Liver (tissue), 9 donors: ENCODE results near the gene KRT71. TPM values are rescaled to one million over a fixed set of nuclear protein-coding genes. Genes with fewer than 3 reads are reported as not detected.

Experiments
- DNase-seq: peaks from one replicate; pipeline ENCODE4 v3.0.0-alpha.2; 2017; ENCODE audit warnings: low spot score
- H3K27ac ChIP-seq, 2 donors: one replicate each; pipeline ENCODE4 v1.7.0; 2013; ENCODE audit warnings: inconsistent platforms in 2 of 2, low read length in 2 of 2, control low read depth in 1 of 2, low read depth in 1 of 2, mild to moderate bottlenecking in 1 of 2
- H3K27me3 ChIP-seq, 4 donors: one replicate each; pipeline versions ENCODE4 v1.6.1 to v1.7.0; 2013; ENCODE audit warnings: low read length in 3 of 4, inconsistent platforms in 1 of 4, mild to moderate bottlenecking in 1 of 4, moderate library complexity in 1 of 4; ENCODE audit not compliant: control insufficient read depth in 4 of 4, insufficient read depth in 4 of 4
- H3K36me3 ChIP-seq, 4 donors: one replicate each; pipeline versions ENCODE4 v1.6.1 to v1.7.0; 2013; ENCODE audit warnings: low read length in 3 of 4, mild to moderate bottlenecking in 3 of 4, low read depth in 1 of 4, moderate library complexity in 1 of 4; ENCODE audit not compliant: control insufficient read depth in 4 of 4, insufficient read depth in 3 of 4
- H3K4me1 ChIP-seq, 4 donors: one replicate each; pipeline versions ENCODE4 v1.6.1 to v1.7.0; 2013; ENCODE audit warnings: low read length in 3 of 4, mild to moderate bottlenecking in 3 of 4, moderate library complexity in 1 of 4; ENCODE audit not compliant: control insufficient read depth in 4 of 4, insufficient read depth in 4 of 4
- H3K4me3 ChIP-seq, 3 donors: one replicate each; pipeline versions ENCODE4 v1.6.1 to v1.7.0; 2013; ENCODE audit warnings: low read length in 3 of 3, control low read depth in 1 of 3, low read depth in 1 of 3, mild to moderate bottlenecking in 1 of 3
- H3K9ac ChIP-seq, 2 donors: one replicate each; pipeline ENCODE4 v1.7.0; 2013; ENCODE audit warnings: low read length in 2 of 2, mild to moderate bottlenecking in 2 of 2, moderate library complexity in 2 of 2, control low read depth in 1 of 2, low read depth in 1 of 2
- H3K9me3 ChIP-seq, 4 donors: one replicate each; pipeline versions ENCODE4 v1.6.1 to v1.7.0; 2013; ENCODE audit warnings: low read length in 3 of 4; ENCODE audit not compliant: control insufficient read depth in 4 of 4
- ATF3 ChIP-seq: IDR thresholded peaks from 2 replicates; pipeline ENCODE4 v1.6.1; 2016; ENCODE audit warnings: antibody characterized with exemption
- CTCF ChIP-seq: fragments of 150-350 bp; IDR thresholded peaks from 2 replicates; pipeline ENCODE4 v1.5.1; 2017; ENCODE audit warnings: improper control_type of control experiment, low read depth, low read length; ENCODE audit not compliant: missing input control
- EGR1 ChIP-seq, 2 donors: IDR thresholded peaks; 2 replicates each; pipeline ENCODE4 v1.6.1; 2016 to 2018; ENCODE audit warnings: antibody characterized with exemption in 2 of 2, low read depth in 2 of 2
- FOXA1 ChIP-seq: IDR thresholded peaks from 2 replicates; pipeline ENCODE4 v1.6.1; 2016; ENCODE audit warnings: antibody characterized with exemption
- GABPA ChIP-seq, 2 donors: IDR thresholded peaks in 1 of 2; conservative IDR thresholded peaks in 1 of 2; 2 replicates each; pipeline ENCODE4 v1.6.1; 2016; ENCODE audit warnings: antibody characterized with exemption in 2 of 2, mild to moderate bottlenecking in 1 of 2, moderate library complexity in 1 of 2
- HNF4A ChIP-seq, 2 donors: conservative IDR thresholded peaks; 2 replicates each; pipeline ENCODE4 v1.6.1; 2016; ENCODE audit warnings: antibody characterized with exemption in 2 of 2, mild to moderate bottlenecking in 2 of 2
- HNF4G ChIP-seq: IDR thresholded peaks from 2 replicates; pipeline ENCODE4 v1.6.1; 2016; ENCODE audit warnings: antibody characterized with exemption
- JUND ChIP-seq, 2 donors: IDR thresholded peaks; 2 replicates each; pipeline ENCODE4 v1.6.1; 2016; ENCODE audit warnings: antibody characterized with exemption in 2 of 2
- NR2F2 ChIP-seq: IDR thresholded peaks from 2 replicates; pipeline ENCODE4 v1.6.1; 2016; ENCODE audit warnings: antibody characterized with exemption
- RAD21 ChIP-seq, 2 donors: IDR thresholded peaks; 2 replicates each; pipeline ENCODE4 v1.6.1; 2016; ENCODE audit warnings: antibody characterized with exemption in 2 of 2, mild to moderate bottlenecking in 2 of 2
- REST ChIP-seq: IDR thresholded peaks from 2 replicates; pipeline ENCODE4 v1.6.1; 2016; ENCODE audit warnings: antibody characterized with exemption, mild to moderate bottlenecking
- RXRA ChIP-seq, 2 donors: IDR thresholded peaks; 2 replicates each; pipeline ENCODE4 v1.6.1; 2017 to 2018; ENCODE audit warnings: antibody characterized with exemption in 2 of 2, mild to moderate bottlenecking in 1 of 2
- SP1 ChIP-seq: IDR thresholded peaks from 2 replicates; pipeline ENCODE4 v1.6.1; 2018; ENCODE audit warnings: antibody characterized with exemption, mild to moderate bottlenecking
- TAF1 ChIP-seq: conservative IDR thresholded peaks from 2 replicates; pipeline ENCODE4 v1.6.1; 2016; ENCODE audit warnings: antibody characterized with exemption, mild to moderate bottlenecking
- YY1 ChIP-seq: IDR thresholded peaks from 2 replicates; pipeline ENCODE4 v1.6.1; 2016; ENCODE audit warnings: antibody characterized with exemption, mild to moderate bottlenecking
- ZBTB33 ChIP-seq: IDR thresholded peaks from 2 replicates; pipeline ENCODE4 v1.6.1; 2016; ENCODE audit warnings: antibody characterized with exemption
- WGBS: extraction: QIAGEN DNeasy Blood & Tissue Kit; methylation state at CpG from one replicate; pipeline ENCODE4 v1.1.7; 2013; 5-methylcytosine and 5-hydroxymethylcytosine counted together
- polyA plus RNA-seq, 2 donors: library from polyadenylated mRNA; stranded (reverse) in 1 of 2; unstranded in 1 of 2; fragments of 200-250 nt in 1 of 2; fragments of >200 nt in 1 of 2; fragmentation: Nextera tagmentation in 1 of 2; extraction: Ambion mirVana in 1 of 2; gene quantifications; one replicate each; pipeline versions ENCODE4 v1.2.1 to v1.2.3, GENCODE V29; 2013 to 2015
- total RNA-seq, 2 donors: library from RNA; depleted of rRNA; stranded (reverse); fragments of >200 nt; gene quantifications; one replicate each; pipeline ENCODE4 v1.2.3, GENCODE V29; 2014
- donor health status: healthy.
- donor health status: healthy.
- donor health status: healthy.
- donor health status: healthy.
- donor health status: healthy.

Gene KRT71
- total and polyA plus RNA-seq, 4 donors: not detected

- WGBS: 83% methylated on average over 15 of the region's 15 CpGs
- H3K27ac ChIP-seq: no peak overlapping the region
- H3K36me3 ChIP-seq: no peaks in the 10 kb centered on the region
- H3K4me3 ChIP-seq: no peak overlapping the region
- no peaks in the 10 kb centered on the region for H3K4me1 ChIP-seq
- H3K27me3 ChIP-seq: no peaks in the 10 kb centered on the region
- H3K9me3 ChIP-seq: no peaks in the 10 kb centered on the region
- no peak for TF ChIP-seq YY1
- no peak overlapping the region for H3K9ac ChIP-seq
- DNase-seq: no peak
These were observed 6.8 kb downstream of the KRT71 start for GRCh38 chr12:52546126-52546525.

GRCh38 chr12:52543985-52544883 lies 8.7 kb downstream of the KRT71 start:
- 92% methylated on average over 17 of the region's 17 CpGs for WGBS
- TF ChIP-seq JUND (IDR thresholded peaks at IDR 0.05) (no peak), TAF1 (no peak), CTCF (no peak), RAD21 (IDR thresholded peaks at IDR 0.05) (no peak), EGR1 (IDR thresholded peaks at IDR 0.05; ENCODE audit: low read depth in 2 of 2) (no peak), ATF3 (no peak), RXRA (IDR thresholded peaks at IDR 0.05) (no peak), GABPA (IDR thresholded peaks at IDR 0.05 in 1 of 2, conservative IDR thresholded peaks at IDR 0.05 in 1 of 2) (no peak), REST (no peak), ZBTB33 (no peak), SP1 (no peak), HNF4A (conservative IDR thresholded peaks at IDR 0.05) (no peak), HNF4G (no peak), YY1 (no peak), FOXA1 (no peak), NR2F2 (no peak)
- Histone ChIP-seq H3K36me3 (no peaks in the 10 kb centered on the region), H3K9ac (no peak overlapping the region), H3K27ac (no peak overlapping the region), H3K27me3 (no peaks in the 10 kb centered on the region), H3K4me1 (no peaks in the 10 kb centered on the region), H3K9me3 (no peaks in the 10 kb centered on the region), H3K4me3 (no peak overlapping the region)
- no peak for DNase-seq
